H1 (cell line): ENCODE data around the gene CAPZB. TPM values are rescaled to one million over a fixed set of nuclear protein-coding genes. Genes with fewer than 3 reads are reported as not detected.

ENCODE experiments used
- CTCF ChIA-PET: fragments of 300-600 bp; sonication (Branson Sonifier 250); formaldehyde crosslinking; loops from one replicate; lab custom pipeline; 2021; ENCODE audit not compliant: partially characterized antibody; lab: Charles Lee
- POLR2A ChIA-PET: fragments of 300-600 bp; sonication (Branson Sonifier 250); formaldehyde crosslinking; loops from one replicate; lab custom pipeline; 2021; ENCODE audit warnings: inconsistent platforms; ENCODE audit not compliant: partially characterized antibody; lab: Charles Lee
- DNase-seq, 2 experiments: peaks; one replicate each; pipeline versions ENCODE4 v3.0.0 to v3.0.0-alpha.2; 2010 to 2022; ENCODE audit warnings: low spot score in 2 of 2, low read depth in 1 of 2, mixed read lengths in 1 of 2
- FAIRE-seq: peaks from 2 replicates; lab custom pipeline; 2011; peaks lifted over from hg19 to GRCh38; lab: Jason Lieb, UNC
- H2AFZ ChIP-seq: 2 replicates; pipeline ENCODE4 v1.8.1; 2012; ENCODE audit warnings: low read length, inconsistent platforms
- H2AK5ac ChIP-seq: 2 replicates; pipeline ENCODE4 v1.6.1; 2013; ENCODE audit warnings: low read depth, low read length
- H2BK120ac ChIP-seq: replicated peaks from 2 replicates; pipeline ENCODE3; 2013; ENCODE audit warnings: low read depth, low read length, inconsistent platforms
- H2BK12ac ChIP-seq: 2 replicates; pipeline ENCODE4 v1.6.1; 2013; ENCODE audit warnings: low read depth, low read length
- H2BK15ac ChIP-seq: 2 replicates; pipeline ENCODE4 v1.6.1; 2013; ENCODE audit warnings: low read length
- H2BK20ac ChIP-seq: 2 replicates; pipeline ENCODE4 v1.6.1; 2013; ENCODE audit warnings: low read length
- H2BK5ac ChIP-seq: 2 replicates; pipeline ENCODE4 v1.6.1; 2013; ENCODE audit warnings: low read depth, low read length
- H3K14ac ChIP-seq: 2 replicates; pipeline ENCODE4 v1.6.1; 2013; ENCODE audit warnings: inconsistent platforms; ENCODE audit not compliant: insufficient read length
- H3K18ac ChIP-seq: 2 replicates; pipeline ENCODE4 v1.6.1; 2013; ENCODE audit warnings: low read length; ENCODE audit errors: extremely low read depth
- H3K23ac ChIP-seq: 2 replicates; pipeline ENCODE4 v1.6.1; 2013; ENCODE audit warnings: inconsistent platforms; ENCODE audit not compliant: insufficient read length
- H3K23me2 ChIP-seq: 2 replicates; pipeline ENCODE4 v1.6.1; 2013; ENCODE audit warnings: low read depth, low read length
- H3K27ac ChIP-seq: 2 replicates; pipeline ENCODE4 v1.6.1; 2011; ENCODE audit warnings: low read depth, low read length, inconsistent platforms
- H3K27me3 ChIP-seq, 4 experiments: replicated peaks in 1 of 4; 1 replicate in 1 of 4; 2 replicates in 3 of 4; pipeline versions ENCODE4 v1.6.1 to v1.8.1; 2011 to 2013; ENCODE audit warnings: low read length in 3 of 4, mild to moderate bottlenecking in 3 of 4, inconsistent platforms in 2 of 4, mixed read lengths in 2 of 4, moderate library complexity in 1 of 4; ENCODE audit not compliant: control insufficient read depth in 3 of 4, insufficient read depth in 3 of 4; ENCODE audit errors: extremely low read depth in 1 of 4
- H3K36me3 ChIP-seq, 4 experiments: 2 replicates each; pipeline versions ENCODE4 v1.6.1 to v1.8.1; 2011 to 2013; ENCODE audit warnings: mild to moderate bottlenecking in 4 of 4, low read length in 3 of 4, moderate library complexity in 2 of 4, control low read depth in 1 of 4, inconsistent platforms in 1 of 4; ENCODE audit not compliant: insufficient read depth in 4 of 4, control insufficient read depth in 2 of 4
- H3K4ac ChIP-seq: replicated peaks from 2 replicates; pipeline ENCODE3; 2013; ENCODE audit warnings: low read length, low read depth, mixed read lengths, inconsistent platforms; ENCODE audit not compliant: insufficient read length
- H3K4me1 ChIP-seq, 4 experiments: replicated peaks in 1 of 4; 1 replicate in 1 of 4; 2 replicates in 3 of 4; pipeline versions ENCODE4 v1.6.1 to v1.8.1; 2011 to 2013; ENCODE audit warnings: low read length in 3 of 4, inconsistent platforms in 2 of 4, mixed read lengths in 1 of 4; ENCODE audit not compliant: insufficient read depth in 4 of 4, control insufficient read depth in 3 of 4
- H3K4me2 ChIP-seq, 2 experiments: 2 replicates each; pipeline versions ENCODE4 v1.6.1 to v1.8.1; 2011 to 2013; ENCODE audit warnings: low read depth in 2 of 2, low read length in 2 of 2, control low read depth in 1 of 2, inconsistent platforms in 1 of 2, mild to moderate bottlenecking in 1 of 2; ENCODE audit not compliant: insufficient read depth in 1 of 2
- H3K4me3 ChIP-seq, 4 experiments: fragments of 200-600, 300-600 bp in 1 of 4; sonication (generic), shearing (Covaris generic), sonication (Bioruptor Twin) in 1 of 4; 2 replicates each; pipeline versions ENCODE4 v1.5.1 to v1.8.1; 2011 to 2016; ENCODE audit warnings: low read length in 4 of 4, low read depth in 3 of 4, control low read depth in 2 of 4, inconsistent platforms in 2 of 4, mild to moderate bottlenecking in 2 of 4, mixed read lengths in 1 of 4, moderate library complexity in 1 of 4; ENCODE audit not compliant: insufficient read depth in 2 of 4; ENCODE audit errors: extremely low read depth in 1 of 4
- H3K56ac ChIP-seq: replicated peaks from 2 replicates; pipeline ENCODE3; 2013; ENCODE audit warnings: low read depth, mild to moderate bottlenecking, mixed read lengths, low read length, inconsistent platforms; ENCODE audit not compliant: insufficient read length
- H3K79me1 ChIP-seq: 2 replicates; pipeline ENCODE4 v1.6.1; 2013; ENCODE audit warnings: low read depth, low read length, control low read depth
- H3K79me2 ChIP-seq, 2 experiments: 2 replicates each; pipeline versions ENCODE4 v1.6.1 to v1.8.1; 2012 to 2013; ENCODE audit warnings: low read length in 2 of 2, mild to moderate bottlenecking in 2 of 2, inconsistent platforms in 1 of 2; ENCODE audit not compliant: insufficient read depth in 2 of 2, control insufficient read depth in 1 of 2
- H3K9ac ChIP-seq, 4 experiments: replicated peaks in 1 of 4; 1 replicate in 1 of 4; 2 replicates in 3 of 4; pipeline versions ENCODE4 v1.6.1 to v1.8.1; 2011 to 2013; ENCODE audit warnings: low read depth in 3 of 4, low read length in 3 of 4, control low read depth in 2 of 4, mild to moderate bottlenecking in 2 of 4, moderate library complexity in 2 of 4, inconsistent platforms in 1 of 4; ENCODE audit errors: extremely low read depth in 1 of 4
- H3K9me3 ChIP-seq, 2 experiments: 2 replicates each; pipeline versions ENCODE4 v1.6.1 to v1.8.1; 2012 to 2013; ENCODE audit warnings: mild to moderate bottlenecking in 2 of 2, moderate library complexity in 2 of 2, control low read depth in 1 of 2, inconsistent platforms in 1 of 2, low read depth in 1 of 2, low read length in 1 of 2, mixed read lengths in 1 of 2; ENCODE audit not compliant: insufficient read depth in 2 of 2
- H4K20me1 ChIP-seq, 2 experiments: replicated peaks in 1 of 2; 2 replicates each; pipeline versions ENCODE3 to v1.8.1; 2011 to 2013; ENCODE audit warnings: inconsistent platforms in 2 of 2, low read length in 2 of 2, mild to moderate bottlenecking in 1 of 2; ENCODE audit not compliant: insufficient read depth in 2 of 2, control insufficient read depth in 1 of 2
- H4K5ac ChIP-seq: 2 replicates; pipeline ENCODE4 v1.6.1; 2013; ENCODE audit warnings: low read length, low read depth, mixed read lengths, inconsistent platforms; ENCODE audit not compliant: insufficient read length
- H4K8ac ChIP-seq: 2 replicates; pipeline ENCODE4 v1.8.0; 2013; ENCODE audit warnings: mild to moderate bottlenecking, moderate library complexity, low read length, inconsistent platforms; ENCODE audit not compliant: insufficient read depth; ENCODE audit errors: extremely low read depth
- H4K91ac ChIP-seq: replicated peaks from 2 replicates; pipeline ENCODE3; 2013; ENCODE audit warnings: low read length, mixed read lengths, inconsistent platforms; ENCODE audit not compliant: insufficient read length
- CHD1 ChIP-seq: IDR thresholded peaks from 2 replicates; pipeline ENCODE4 v1.6.1; 2012; ENCODE audit warnings: low read depth, low read length, improper control_type of control experiment
- CHD2 ChIP-seq: IDR thresholded peaks from 2 replicates; pipeline ENCODE4 v1.6.1; 2012; ENCODE audit warnings: low read length, improper control_type of control experiment
- CTBP2 ChIP-seq: IDR thresholded peaks from 2 replicates; pipeline ENCODE4 v1.7.0; 2011; ENCODE audit warnings: borderline replicate concordance, mild to moderate bottlenecking, moderate library complexity, mixed read lengths, low read length; ENCODE audit not compliant: insufficient read depth, insufficient read length
- EZH2 ChIP-seq: fragments of 200-600 bp; sonication (generic); IDR thresholded peaks from 2 replicates; pipeline ENCODE4 v1.7.1; 2012; ENCODE audit warnings: low read depth, mild to moderate bottlenecking, moderate library complexity, low read length, inconsistent platforms; ENCODE audit not compliant: severe bottlenecking
- GABPA ChIP-seq: IDR thresholded peaks from 2 replicates; pipeline ENCODE4 v1.6.1; 2011; ENCODE audit warnings: mild to moderate bottlenecking, low read length, moderate library complexity, borderline replicate concordance; ENCODE audit not compliant: insufficient read depth
- HDAC6 ChIP-seq: IDR thresholded peaks from one replicate; pipeline ENCODE4 v1.7.1; 2012; ENCODE audit warnings: low read depth, mild to moderate bottlenecking, inconsistent platforms, low read length, moderate library complexity
- RBBP5 ChIP-seq: IDR thresholded peaks from 2 replicates; pipeline ENCODE4 v1.7.1; 2012; ENCODE audit warnings: low read depth, mild to moderate bottlenecking, inconsistent platforms, low read length, moderate library complexity, borderline replicate concordance
- RNF2 ChIP-seq: fragments of 200-900, 300-1000 bp; sonication (generic); IDR thresholded peaks from 2 replicates; pipeline ENCODE4 v1.7.1; 2016; ENCODE audit warnings: borderline replicate concordance, low read depth, mild to moderate bottlenecking, antibody characterized with exemption, low read length; ENCODE audit not compliant: poor library complexity, severe bottlenecking; ENCODE audit errors: missing control alignments
- SP1 ChIP-seq: IDR thresholded peaks from 2 replicates; pipeline ENCODE4 v1.6.1; 2011; ENCODE audit warnings: low read depth, low read length
- SP2 ChIP-seq: IDR thresholded peaks from 2 replicates; pipeline ENCODE4 v1.6.1; 2012; ENCODE audit warnings: mild to moderate bottlenecking, low read length, inconsistent platforms
- USF2 ChIP-seq: IDR thresholded peaks from 2 replicates; pipeline ENCODE4 v1.6.1; 2011; ENCODE audit warnings: low read length, improper control_type of control experiment
- WGBS, 2 experiments: shearing (Covaris generic) in 1 of 2; methylation state at CpG; one replicate each; pipeline versions ENCODE4 v1.1.6 to v1.1.7; 2013 to 2015; ENCODE audit warnings: low lambda C conversion rate in 2 of 2, mixed read lengths in 2 of 2, inconsistent platforms in 1 of 2, low coverage in 1 of 2, missing lambda C conversion rate in 1 of 2; ENCODE audit not compliant: insufficient replicate concordance in 2 of 2, insufficient coverage in 1 of 2, insufficient read length in 1 of 2; ENCODE audit errors: extremely low coverage in 1 of 2, missing lambda C conversion rate in 1 of 2; 5-methylcytosine and 5-hydroxymethylcytosine counted together
- polyA plus RNA-seq, 7 experiments: library from polyadenylated mRNA; depleted of rRNA in 3 of 7; stranded (reverse) in 5 of 7; unstranded in 2 of 7; fragments of >200 nt in 5 of 7; fragments of 200-250 nt in 2 of 7; gene quantifications; 1 replicate in 5 of 7; 2 replicates in 1 of 7; 4 replicates in 1 of 7; pipeline versions ENCODE4 v1.2.1 to v1.2.3, GENCODE V29; 2011 to 2013; ENCODE audit warnings: missing spikeins in 2 of 7, mixed read lengths in 2 of 7
- total RNA-seq: library from RNA; stranded (reverse); fragmentation: NEBNext Ultra II Directional; extraction: Animal tissue kit (Norgen Biotek cat#: 25700); gene quantifications from 2 replicates; pipeline ENCODE4 v1.2.1, GENCODE V29; 2021

CAPZB gene
- total and polyA plus RNA-seq, 2 of the 8 experiments (the other 6 are each of a cell fraction or from before 2014, with no cell fraction given): 162 to 371 TPM

- no peak overlapping the region for H3K9ac ChIP-seq
- WGBS, 2 experiments: 90% methylated on average over 6 of the region's 6 CpGs; no CpG with 5 or more reads in 1 of the 2 experiments
- no peak overlapping the region for H4K5ac ChIP-seq
- no peak overlapping the region for H2BK12ac ChIP-seq
- H3K18ac ChIP-seq: no peak overlapping the region
- peaks cover 23 to 62% of the 10 kb centered on the region in 2 experiments for H4K20me1 ChIP-seq
- H2AK5ac ChIP-seq: no peak overlapping the region
- no peak overlapping the region for H3K14ac ChIP-seq
- H2BK20ac ChIP-seq: no peak overlapping the region
- no peaks in the 10 kb centered on the region for H3K27me3 ChIP-seq
- H3K79me2 ChIP-seq: peaks cover 18 to 98% of the 10 kb centered on the region in 2 experiments
- H3K4me2 ChIP-seq: no peak overlapping the region
- no peak overlapping the region for H2BK5ac ChIP-seq
- no peak overlapping the region for H3K4me3 ChIP-seq
- H3K4ac ChIP-seq: no peak overlapping the region
- H3K23ac ChIP-seq: no peak overlapping the region
- DNase-seq (no peak), FAIRE-seq (no peak)
- peaks cover 36% of the 10 kb centered on the region for H3K79me1 ChIP-seq
- no peak overlapping the region for H3K56ac ChIP-seq
- ChIA-PET POLR2A (no interaction called here), CTCF (interaction anchor here (1.7 kb wide), 1 partner anchor 13 kb away, joined by 4 read pairs; no protein-coding TSS in a partner anchor)
- no peak overlapping the region for H4K91ac ChIP-seq
- peak overlapping the region; percentile 82; the same call in 1 of the 2 replicates for H4K8ac ChIP-seq
- H3K23me2 ChIP-seq: no peaks in the 10 kb centered on the region
- no peak overlapping the region for H2AFZ ChIP-seq
- peaks cover 10 to 35% (median 23%) of the 10 kb centered on the region in 4 experiments for H3K4me1 ChIP-seq
- no peaks in the 10 kb centered on the region for H3K9me3 ChIP-seq
- no peak overlapping the region for H2BK120ac ChIP-seq
- H3K27ac ChIP-seq: no peak overlapping the region
- no peak overlapping the region for H2BK15ac ChIP-seq
- no peaks in the 10 kb centered on the region for H3K36me3 ChIP-seq
- TF ChIP-seq USF2: no peak
- TF ChIP-seq HDAC6: no peak
- TF ChIP-seq SP2: no peak
- TF ChIP-seq EZH2: no peak
- TF ChIP-seq SP1: no peak
- TF ChIP-seq CHD1: no peak
- no peak for TF ChIP-seq GABPA
- no peak for TF ChIP-seq RNF2
- no peak for TF ChIP-seq CHD2
- no peak for TF ChIP-seq RBBP5
- no peak for TF ChIP-seq CTBP2
These were observed 34.4 kb downstream of the CAPZB start for GRCh38 chr1:19450811-19451515.
